Cardiac septum (tissue), 1 donor: ENCODE results near the gene BRSK2. TPM values are rescaled to one million over a fixed set of nuclear protein-coding genes. Genes with fewer than 3 reads are reported as not detected.

ENCODE experiments used
- total RNA-seq: library from RNA; stranded (reverse); fragmentation: NEBNext Ultra II Directional; extraction: Animal tissue kit (Norgen Biotek cat#: 25700); gene quantifications from one replicate; pipeline ENCODE4 v1.2.1, GENCODE V29; 2021
- donor health status: DM: no; HTN: no; CAD: no.

Gene BRSK2
- total RNA-seq, 1 donor from 2014 or later: 0.16 TPM

Other genes starting within 250 kb of the BRSK2 start
- not detected for gene MUC5AC, start 232.0 kb upstream of the BRSK2 start, total RNA-seq
- not detected for gene MUC5B, start 166.9 kb upstream of the BRSK2 start, total RNA-seq
- 46.9 TPM for gene TOLLIP, start 80.3 kb upstream of the BRSK2 start, total RNA-seq
- gene MOB2, start 96.8 kb downstream of the BRSK2 start, total RNA-seq: 48.5 TPM
- 36.9 TPM for gene DUSP8, start 182.3 kb downstream of the BRSK2 start, total RNA-seq
- not detected for gene KRTAP5-1, start 195.3 kb downstream of the BRSK2 start, total RNA-seq
- gene KRTAP5-2, start 208.4 kb downstream of the BRSK2 start, total RNA-seq: not detected
- gene KRTAP5-3, start 218.5 kb downstream of the BRSK2 start, total RNA-seq: not detected
- gene KRTAP5-4, start 232.2 kb downstream of the BRSK2 start, total RNA-seq: not detected
- gene KRTAP5-5, start 239.8 kb downstream of the BRSK2 start, total RNA-seq: not detected